ENCODE data around the gene JAK1.

GRCh38 chr1:64873576-64873975, 92.8 kb downstream of the JAK1 start:
- TF ChIP-seq CTCF (conservative IDR thresholded peaks at IDR 0.05; ENCODE audit: low read length): no peak
- no peak for TF ChIP-seq EZH2phosphoT487 (IDR thresholded peaks at IDR 0.05; ENCODE audit: borderline replicate concordance)

Measured in Loucy (cell line).